MM.1S (cell line): ENCODE data around the gene HGD.
"Not testable (repeated sequence)": the region's sequence is repeated elsewhere in the genome, so short reads cannot be mapped to it uniquely, and the experiment has no call there.

Source experiments
- DNase-seq: peaks from one replicate; pipeline ENCODE4 v3.0.0-alpha.2; 2015
- H2AFZ ChIP-seq: fragments of 300-600 bp; sonication (generic); 2 replicates; pipeline ENCODE4 v1.6.0; 2016; ENCODE audit warnings: antibody characterized with exemption, low read length
- H3F3A ChIP-seq: fragments of 300-600 bp; sonication (generic); 2 replicates; pipeline ENCODE4 v1.6.1; 2016; ENCODE audit warnings: mild to moderate bottlenecking, antibody characterized with exemption, low read length, moderate library complexity, mixed read lengths; ENCODE audit not compliant: insufficient read depth
- H3K27ac ChIP-seq: fragments of 300-600 bp; sonication (generic); 2 replicates; pipeline ENCODE4 v1.5.1; 2016; ENCODE audit warnings: mild to moderate bottlenecking, low read length
- H3K27me3 ChIP-seq: fragments of 300-600 bp; sonication (generic); replicated peaks from 2 replicates; pipeline ENCODE4 v1.6.0; 2016; ENCODE audit warnings: low read length; ENCODE audit not compliant: insufficient read depth
- H3K36me3 ChIP-seq: fragments of 300-600 bp; sonication (generic); replicated peaks from 2 replicates; pipeline ENCODE4 v1.6.1; 2016; ENCODE audit warnings: mild to moderate bottlenecking, low read length, mixed read lengths; ENCODE audit not compliant: insufficient read depth
- H3K4me1 ChIP-seq: fragments of 300-600 bp; sonication (generic); 2 replicates; pipeline ENCODE4 v1.6.1; 2016; ENCODE audit warnings: low read length, mixed read lengths
- H3K4me2 ChIP-seq: fragments of 300-600 bp; sonication (generic); 2 replicates; pipeline ENCODE4 v1.6.0; 2016; ENCODE audit warnings: low read depth, low read length
- H3K4me3 ChIP-seq: fragments of 300-600 bp; sonication (generic); 2 replicates; pipeline ENCODE4 v1.5.1; 2016; ENCODE audit warnings: low read length, mixed read lengths
- H3K79me2 ChIP-seq: fragments of 300-600 bp; sonication (generic); 2 replicates; pipeline ENCODE4 v1.6.1; 2016; ENCODE audit warnings: mixed run types, low read length, mixed read lengths
- H3K9ac ChIP-seq: fragments of 300-600 bp; sonication (generic); 2 replicates; pipeline ENCODE4 v1.6.1; 2016; ENCODE audit warnings: low read length, mixed read lengths
- H3K9me2 ChIP-seq: fragments of 300-600 bp; sonication (generic); replicated peaks from 2 replicates; pipeline ENCODE4 v1.6.1; 2016; ENCODE audit warnings: mild to moderate bottlenecking, low read length, mixed read lengths; ENCODE audit not compliant: insufficient read depth
- H3K9me3 ChIP-seq: fragments of 300-600 bp; sonication (generic); replicated peaks from 2 replicates; pipeline ENCODE4 v1.6.1; 2016; ENCODE audit warnings: mild to moderate bottlenecking, low read length, mixed read lengths; ENCODE audit not compliant: insufficient read depth
- H4K20me1 ChIP-seq: fragments of 300-600 bp; sonication (generic); 2 replicates; pipeline ENCODE4 v1.6.1; 2016; ENCODE audit warnings: mild to moderate bottlenecking, low read length, moderate library complexity, mixed read lengths; ENCODE audit not compliant: insufficient read depth
- CTCF ChIP-seq: fragments of 300-600 bp; sonication (generic); IDR thresholded peaks from 2 replicates; pipeline ENCODE4 v1.5.1; 2016; ENCODE audit warnings: antibody characterized with exemption, low read length, mixed read lengths
- EZH2 ChIP-seq: fragments of 300-600 bp; sonication (generic); optimal IDR thresholded peaks from 2 replicates; pipeline ENCODE3; 2017; ENCODE audit warnings: low read depth, mild to moderate bottlenecking, antibody characterized with exemption, low read length, mixed read lengths
- EZH2phosphoT487 ChIP-seq: fragments of 300-600 bp; sonication (generic); IDR thresholded peaks from 2 replicates; pipeline ENCODE4 v1.6.1; 2018; ENCODE audit warnings: antibody characterized with exemption, low read length

The HGD gene

GRCh38 chr3:120640231-120640630 is 41.8 kb downstream of the HGD start:
- no peaks in the 10 kb centered on the region for H3F3A ChIP-seq
- H3K36me3 ChIP-seq: no peaks in the 10 kb centered on the region
- H2AFZ ChIP-seq: no peak overlapping the region
- no peaks in the 10 kb centered on the region for H4K20me1 ChIP-seq
- H3K27ac ChIP-seq: no peak overlapping the region
- H3K4me2 ChIP-seq: no peak overlapping the region
- H3K9me2 ChIP-seq: no peaks in the 10 kb centered on the region
- H3K79me2 ChIP-seq: no peaks in the 10 kb centered on the region
- DNase-seq: no peak
- no peak overlapping the region for H3K9ac ChIP-seq
- H3K4me3 ChIP-seq: no peak overlapping the region
- H3K27me3 ChIP-seq: no peaks in the 10 kb centered on the region
- H3K9me3 ChIP-seq: no peaks in the 10 kb centered on the region
- H3K4me1 ChIP-seq: no peaks in the 10 kb centered on the region
- TF ChIP-seq EZH2phosphoT487: no peak
- TF ChIP-seq CTCF: no peak
- no peak for TF ChIP-seq EZH2

GRCh38 chr3:120638820-120639219 is 43.2 kb downstream of the HGD start:
- H3K36me3 ChIP-seq, H3K9me2 ChIP-seq, DNase-seq, H3K9ac ChIP-seq, H3K4me2 ChIP-seq, H3K4me1 ChIP-seq, H2AFZ ChIP-seq, H3F3A ChIP-seq, H3K79me2 ChIP-seq, H3K9me3 ChIP-seq, H3K27me3 ChIP-seq, H3K27ac ChIP-seq, H3K4me3 ChIP-seq, H4K20me1 ChIP-seq: not testable (repeated sequence)

- no peak overlapping the region for H3K9ac ChIP-seq
- no peaks in the 10 kb centered on the region for H3F3A ChIP-seq
- no peaks in the 10 kb centered on the region for H3K4me1 ChIP-seq
- no peak overlapping the region for H3K4me3 ChIP-seq
- H4K20me1 ChIP-seq: no peaks in the 10 kb centered on the region
- H3K4me2 ChIP-seq: no peak overlapping the region
- DNase-seq: no peak
- H3K27me3 ChIP-seq: no peaks in the 10 kb centered on the region
- no peaks in the 10 kb centered on the region for H3K36me3 ChIP-seq
- H3K79me2 ChIP-seq: no peaks in the 10 kb centered on the region
- H3K27ac ChIP-seq: no peak overlapping the region
- H2AFZ ChIP-seq: no peak overlapping the region
- no peaks in the 10 kb centered on the region for H3K9me2 ChIP-seq
- H3K9me3 ChIP-seq: no peaks in the 10 kb centered on the region
- TF ChIP-seq CTCF: no peak
- TF ChIP-seq EZH2: no peak
- TF ChIP-seq EZH2phosphoT487: no peak
Observed at GRCh38 chr3:120637851-120638559, 44.0 kb downstream of the HGD start.

GRCh38 chr3:120636795-120637401 is 45.1 kb downstream of the HGD start:
- DNase-seq: no peak
- no peaks in the 10 kb centered on the region for H3K36me3 ChIP-seq

More at GRCh38 chr3:120636795-120637401, 45.1 kb downstream of the HGD start:
- Histone ChIP-seq H3K27me3 (no peaks in the 10 kb centered on the region), H3K4me1 (no peaks in the 10 kb centered on the region), H3F3A (no peaks in the 10 kb centered on the region), H3K4me3 (no peak overlapping the region), H3K4me2 (no peak overlapping the region), H3K79me2 (no peaks in the 10 kb centered on the region), H3K9me2 (no peaks in the 10 kb centered on the region), H3K9me3 (no peaks in the 10 kb centered on the region), H3K9ac (no peak overlapping the region), H4K20me1 (no peaks in the 10 kb centered on the region), H2AFZ (no peak overlapping the region), H3K27ac (no peak overlapping the region)
- no peak for TF ChIP-seq CTCF
- no peak for TF ChIP-seq EZH2phosphoT487
- no peak for TF ChIP-seq EZH2
